Esophagus muscularis mucosa (tissue), 3 donors: ENCODE data around the gene AP1B1.

ENCODE experiments used
- POLR2A ChIP-seq: fragments of 450-650 bp; IDR thresholded peaks from one replicate; pipeline ENCODE4 v1.6.1; 2017; ENCODE audit warnings: antibody characterized with exemption, moderate library complexity, mild to moderate bottlenecking, low read depth
- POLR2AphosphoS5 ChIP-seq, 2 donors: sonication (generic); formaldehyde crosslinking; IDR thresholded peaks; one replicate each; pipeline ENCODE4 v1.6.1; 2017; ENCODE audit warnings: antibody characterized with exemption in 2 of 2
- TF ChIP-seq, protein P1 (sequence below), 3 experiments: fragments of 200-600 bp in 2 of 3; fragments of 450-650 bp in 1 of 3; sonication (generic) in 2 of 3; IDR thresholded peaks; one replicate each; pipeline ENCODE4 v1.5.1; 2017 to 2019; ENCODE audit warnings: antibody characterized with exemption in 3 of 3, mild to moderate bottlenecking in 2 of 3, moderate library complexity in 1 of 3

DNA sequence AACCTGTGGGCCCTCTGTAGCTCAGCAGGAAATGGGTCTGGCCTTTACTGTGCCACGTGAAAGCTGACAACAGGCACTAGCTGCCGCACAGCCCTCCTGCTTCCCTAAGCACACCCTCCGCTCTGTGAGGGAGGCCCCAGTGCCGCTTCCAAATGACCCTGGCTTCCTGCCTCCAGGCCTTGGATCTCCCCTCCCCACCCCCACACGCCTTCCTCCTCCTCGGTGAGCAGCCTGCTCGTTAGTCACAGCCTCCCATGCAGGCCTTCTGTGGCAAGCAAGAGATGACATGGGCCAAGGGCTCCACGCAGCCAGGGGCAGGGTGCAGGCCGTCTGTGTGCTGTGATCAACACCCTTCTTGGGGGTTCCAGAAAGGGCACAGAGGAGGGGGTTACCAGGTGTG lies 57.6 kb downstream of the AP1B1 start:
- TF ChIP-seq POLR2A (no peak), POLR2AphosphoS5 (IDR thresholded peaks at IDR 0.05) (no peak)
- TF ChIP-seq, protein P1, sequence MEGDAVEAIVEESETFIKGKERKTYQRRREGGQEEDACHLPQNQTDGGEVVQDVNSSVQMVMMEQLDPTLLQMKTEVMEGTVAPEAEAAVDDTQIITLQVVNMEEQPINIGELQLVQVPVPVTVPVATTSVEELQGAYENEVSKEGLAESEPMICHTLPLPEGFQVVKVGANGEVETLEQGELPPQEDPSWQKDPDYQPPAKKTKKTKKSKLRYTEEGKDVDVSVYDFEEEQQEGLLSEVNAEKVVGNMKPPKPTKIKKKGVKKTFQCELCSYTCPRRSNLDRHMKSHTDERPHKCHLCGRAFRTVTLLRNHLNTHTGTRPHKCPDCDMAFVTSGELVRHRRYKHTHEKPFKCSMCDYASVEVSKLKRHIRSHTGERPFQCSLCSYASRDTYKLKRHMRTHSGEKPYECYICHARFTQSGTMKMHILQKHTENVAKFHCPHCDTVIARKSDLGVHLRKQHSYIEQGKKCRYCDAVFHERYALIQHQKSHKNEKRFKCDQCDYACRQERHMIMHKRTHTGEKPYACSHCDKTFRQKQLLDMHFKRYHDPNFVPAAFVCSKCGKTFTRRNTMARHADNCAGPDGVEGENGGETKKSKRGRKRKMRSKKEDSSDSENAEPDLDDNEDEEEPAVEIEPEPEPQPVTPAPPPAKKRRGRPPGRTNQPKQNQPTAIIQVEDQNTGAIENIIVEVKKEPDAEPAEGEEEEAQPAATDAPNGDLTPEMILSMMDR (IDR thresholded peaks at IDR 0.05), result no peak
